GOT3 (cell line): ENCODE data around the gene CDC34.

ENCODE experiments used
- DNase-seq: peaks from one replicate; lab custom pipeline; 2025; ENCODE audit warnings: mixed read lengths; lab: John Stamatoyannopoulos, UW

Gene CDC34, protein sequence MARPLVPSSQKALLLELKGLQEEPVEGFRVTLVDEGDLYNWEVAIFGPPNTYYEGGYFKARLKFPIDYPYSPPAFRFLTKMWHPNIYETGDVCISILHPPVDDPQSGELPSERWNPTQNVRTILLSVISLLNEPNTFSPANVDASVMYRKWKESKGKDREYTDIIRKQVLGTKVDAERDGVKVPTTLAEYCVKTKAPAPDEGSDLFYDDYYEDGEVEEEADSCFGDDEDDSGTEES

DNA sequence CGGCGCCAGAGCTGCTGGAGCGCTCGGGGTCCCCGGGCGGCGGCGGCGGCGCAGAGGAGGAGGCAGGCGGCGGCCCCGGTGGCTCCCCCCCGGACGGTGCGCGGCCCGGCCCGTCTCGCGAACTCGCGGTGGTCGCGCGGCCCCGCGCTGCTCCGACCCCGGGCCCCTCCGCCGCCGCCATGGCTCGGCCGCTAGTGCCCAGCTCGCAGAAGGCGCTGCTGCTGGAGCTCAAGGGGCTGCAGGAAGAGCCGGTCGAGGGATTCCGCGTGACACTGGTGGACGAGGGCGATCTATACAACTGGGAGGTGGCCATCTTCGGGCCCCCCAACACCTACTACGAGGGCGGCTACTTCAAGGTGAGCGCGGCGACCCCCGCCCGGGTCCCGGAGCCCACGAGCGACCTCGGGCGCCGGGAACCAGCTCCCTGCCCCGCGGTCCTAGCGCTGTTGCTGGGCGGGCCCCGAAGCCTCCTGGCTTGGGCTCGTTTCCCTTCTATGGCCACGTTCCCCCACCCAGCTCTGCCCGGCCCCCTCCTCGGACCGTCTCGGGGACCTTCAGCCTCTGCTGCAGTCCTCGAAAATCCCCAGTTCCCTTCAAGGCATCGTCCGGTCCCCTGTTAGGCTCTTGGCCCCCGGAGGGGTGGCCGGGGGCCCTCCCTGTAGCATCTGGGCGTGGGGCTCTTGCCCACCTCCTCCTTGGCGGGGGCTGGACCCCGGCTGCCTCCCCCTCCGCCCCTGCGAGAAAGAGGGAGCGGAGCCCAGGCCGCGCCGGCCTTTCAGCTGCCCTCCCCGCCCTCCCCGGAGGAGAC, at the start of gene CDC34:
Gene CDC34 (plus strand): TSS at position 8 of the 808 bp plus-strand sequence. CDS start 172 bp downstream, at position 180.
- DNase-seq: no peak

DNA sequence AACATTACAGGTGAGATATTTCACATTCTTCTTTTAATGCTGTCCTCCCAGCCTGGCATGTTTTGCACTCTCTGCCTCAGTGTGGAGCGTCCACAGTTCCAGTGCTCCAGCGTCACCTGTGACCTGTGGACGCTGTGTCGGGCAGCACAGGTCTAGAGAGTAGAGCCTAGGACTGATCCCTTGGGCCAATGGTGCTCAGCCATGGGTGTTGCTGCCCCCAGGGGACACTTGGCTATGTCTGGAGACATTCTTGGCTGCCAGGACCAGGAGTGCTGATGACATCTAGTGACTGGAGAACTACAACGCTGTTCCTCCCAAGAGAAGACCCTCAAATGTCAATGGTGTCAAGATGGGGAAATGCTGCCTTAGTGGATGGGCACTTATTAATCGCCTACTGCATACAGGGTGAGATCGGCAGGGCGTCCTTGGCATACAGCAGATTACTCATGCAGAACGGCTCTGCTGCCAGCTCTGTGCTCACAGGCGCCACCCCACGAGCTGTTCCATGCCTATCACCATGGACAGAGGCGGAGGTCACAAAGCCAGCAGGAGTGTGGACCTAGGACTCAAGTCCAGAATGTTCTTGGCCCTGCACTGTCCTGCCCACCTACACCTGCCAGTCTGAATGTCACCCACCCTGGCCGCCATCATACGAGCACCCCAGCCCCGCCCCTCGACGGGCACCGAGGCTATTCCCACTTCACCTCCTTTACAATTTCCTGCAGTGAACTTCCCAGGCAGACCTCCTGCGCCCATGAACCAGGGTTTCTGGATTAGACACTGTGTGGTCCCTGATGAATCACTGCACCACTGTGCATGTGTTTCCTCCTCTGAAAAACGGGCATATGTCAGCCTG, 49.1 kb upstream of the CDC34 start:
- no peak for DNase-seq

GRCh38 chr19:483332-484072, 48.1 kb upstream of the CDC34 start:
- DNase-seq: no peak

DNA sequence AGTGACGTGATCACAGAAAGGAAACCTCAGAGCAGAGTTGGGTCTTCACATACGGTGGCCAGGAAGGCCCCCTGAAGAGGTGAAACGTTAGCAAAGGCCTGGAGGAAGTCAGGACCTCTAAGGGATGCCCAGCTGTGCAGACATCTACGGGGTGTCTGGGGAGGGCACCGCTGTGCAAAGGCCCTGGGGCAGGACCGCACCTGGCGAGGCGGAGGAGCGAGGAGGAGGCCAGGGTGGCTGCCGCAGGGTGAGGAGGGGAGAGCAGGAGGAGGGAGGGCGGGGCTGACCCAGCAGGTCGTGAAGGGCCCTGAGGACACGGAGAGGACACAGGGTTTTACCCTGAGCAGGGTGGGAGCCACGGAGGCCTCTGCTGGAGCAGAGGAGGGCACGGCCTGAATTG, 47.1 kb upstream of the CDC34 start:
- no peak for DNase-seq

GRCh38 chr19:485077-485476, 46.5 kb upstream of the CDC34 start:
- DNase-seq: no peak

DNA sequence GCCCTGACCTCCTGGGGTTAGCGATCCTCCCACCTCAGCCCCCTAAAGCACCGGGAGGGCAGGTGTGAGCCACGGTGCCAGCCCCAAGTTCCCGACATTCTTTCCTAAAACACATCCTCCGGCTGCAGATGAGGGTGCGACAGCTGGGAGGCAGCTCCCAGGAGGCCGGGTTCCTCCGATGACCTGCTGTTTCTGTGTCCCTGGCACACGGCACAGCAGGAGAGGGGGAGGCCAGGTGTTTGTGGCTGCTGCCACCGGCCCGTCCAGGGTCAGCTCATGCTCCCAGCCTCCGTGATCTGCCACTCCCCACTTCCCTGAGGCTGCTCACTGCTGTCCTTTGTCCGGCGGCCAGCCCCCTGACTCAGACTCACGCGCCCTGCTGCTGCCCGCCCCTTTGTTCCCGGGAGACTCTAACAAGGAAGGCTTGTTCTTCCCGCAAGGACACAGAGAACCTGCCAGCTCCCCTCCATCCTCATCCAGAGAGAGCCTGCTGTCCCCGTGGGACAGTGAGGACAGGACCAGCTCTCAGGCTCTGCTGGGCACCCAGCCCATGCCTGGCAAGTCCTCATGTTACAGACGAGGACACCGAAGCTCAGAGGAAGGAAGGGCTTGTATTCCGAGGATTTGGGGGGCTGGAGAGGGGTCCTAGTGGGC, 45.9 kb upstream of the CDC34 start:
- no peak for DNase-seq

DNA sequence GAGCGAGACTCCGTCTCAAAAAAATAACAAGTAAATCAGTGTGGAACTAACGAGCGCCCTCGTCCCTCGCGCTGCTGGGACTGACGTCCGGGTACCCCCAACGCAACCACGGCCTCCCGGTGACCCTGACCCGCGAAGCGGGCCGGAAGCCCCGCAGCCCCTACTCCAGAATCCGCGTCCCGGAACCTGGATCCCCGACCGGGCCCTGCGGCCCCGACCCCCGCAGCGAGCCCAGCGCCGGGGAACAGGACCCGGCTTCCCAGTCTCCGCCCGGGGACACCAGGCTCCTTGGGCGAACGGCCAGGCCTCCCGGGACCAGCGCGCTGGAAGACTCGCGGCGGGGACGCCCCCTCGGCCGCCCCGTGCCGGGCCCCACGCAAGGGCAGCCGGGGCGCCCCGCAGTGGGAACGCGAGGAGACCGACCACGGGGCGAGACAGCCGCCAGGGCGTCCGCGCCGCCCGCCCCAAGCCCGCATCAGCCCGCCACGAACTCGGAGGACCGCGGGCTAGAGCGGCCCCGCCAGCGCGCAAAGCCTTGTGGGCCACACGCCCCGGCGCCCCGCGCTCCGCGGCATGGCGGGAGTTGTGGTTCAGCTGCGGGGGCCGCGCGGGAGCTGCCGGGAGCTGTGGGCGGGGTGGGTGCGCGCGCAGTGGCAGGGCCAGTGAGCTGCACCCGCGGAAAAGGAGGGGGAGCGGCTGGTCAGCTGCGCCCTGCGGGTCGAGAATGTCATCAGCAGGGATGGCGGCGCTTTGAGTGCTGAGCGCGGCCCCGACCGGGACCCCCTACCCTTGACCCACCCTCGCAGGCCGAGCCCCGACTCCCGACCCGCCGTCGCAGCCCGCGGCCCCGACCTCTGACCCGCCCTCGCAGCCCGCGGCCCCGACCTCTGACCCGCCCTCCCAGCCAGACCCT, 42.8 kb upstream of the CDC34 start:
- DNase-seq: peak; percentile 74

GRCh38 chr19:489418-490196, 42.0 kb upstream of the CDC34 start:
- no peak for DNase-seq

DNA sequence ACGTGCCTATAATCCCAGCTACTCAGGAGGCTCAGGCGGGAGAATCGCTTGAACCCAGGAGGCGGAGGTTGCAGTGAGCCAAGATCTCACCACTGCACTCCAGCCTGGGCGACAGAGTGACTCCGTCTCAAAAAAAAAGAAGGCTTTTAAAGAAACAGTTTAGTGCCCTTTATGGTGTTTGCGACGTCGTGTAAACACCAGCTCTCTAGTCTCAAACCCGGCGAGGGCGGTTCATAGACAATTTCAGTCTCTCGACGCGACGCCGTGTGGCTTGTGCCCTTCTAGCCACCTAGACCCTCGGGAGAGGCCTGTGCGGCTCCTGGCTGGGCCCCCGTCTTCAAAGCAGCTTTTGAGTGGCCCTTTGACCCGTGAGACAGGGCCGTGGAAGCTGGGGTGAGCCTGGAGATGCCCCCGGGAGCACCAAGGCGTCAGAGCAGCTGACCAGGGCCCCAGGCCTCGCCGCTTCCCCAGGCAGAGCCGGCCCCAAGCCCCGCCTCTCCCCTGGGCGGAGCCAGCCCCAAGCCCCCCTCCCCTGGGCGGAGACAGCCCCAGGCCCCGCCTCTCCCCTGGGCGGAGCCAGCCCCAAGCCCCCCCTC, 40.3 kb upstream of the CDC34 start:
- no peak for DNase-seq

DNA sequence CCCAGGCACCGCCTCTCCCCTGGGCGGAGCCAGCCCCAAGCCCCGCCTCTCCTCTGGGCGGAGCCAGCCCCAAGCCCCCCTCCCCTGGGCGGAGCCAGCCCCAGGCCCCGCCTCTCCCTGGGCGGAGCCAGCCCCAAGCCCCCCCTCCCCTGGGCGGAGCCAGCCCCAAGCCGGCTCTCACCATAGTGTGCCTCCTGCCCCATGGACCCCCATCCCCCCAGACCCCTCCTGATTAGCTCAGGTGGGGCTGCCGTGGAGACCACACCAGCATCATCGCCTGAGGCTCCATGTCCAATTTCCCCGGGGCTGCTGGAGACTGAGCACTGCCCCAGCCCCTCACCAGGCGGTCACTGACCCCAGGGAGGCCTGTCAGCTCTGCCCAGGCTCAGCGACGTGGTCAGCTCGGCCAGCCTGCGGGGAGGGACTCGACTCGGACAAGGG, 39.4 kb upstream of the CDC34 start:
- DNase-seq: no peak

GRCh38 chr19:493391-494170, 38.0 kb upstream of the CDC34 start:
- DNase-seq: no peak

GRCh38 chr19:494171-495080, 37.1 kb upstream of the CDC34 start:
- DNase-seq: no peak

- DNase-seq: no peak
Measured at GRCh38 chr19:495081-495401, 36.5 kb upstream of the CDC34 start.

DNA sequence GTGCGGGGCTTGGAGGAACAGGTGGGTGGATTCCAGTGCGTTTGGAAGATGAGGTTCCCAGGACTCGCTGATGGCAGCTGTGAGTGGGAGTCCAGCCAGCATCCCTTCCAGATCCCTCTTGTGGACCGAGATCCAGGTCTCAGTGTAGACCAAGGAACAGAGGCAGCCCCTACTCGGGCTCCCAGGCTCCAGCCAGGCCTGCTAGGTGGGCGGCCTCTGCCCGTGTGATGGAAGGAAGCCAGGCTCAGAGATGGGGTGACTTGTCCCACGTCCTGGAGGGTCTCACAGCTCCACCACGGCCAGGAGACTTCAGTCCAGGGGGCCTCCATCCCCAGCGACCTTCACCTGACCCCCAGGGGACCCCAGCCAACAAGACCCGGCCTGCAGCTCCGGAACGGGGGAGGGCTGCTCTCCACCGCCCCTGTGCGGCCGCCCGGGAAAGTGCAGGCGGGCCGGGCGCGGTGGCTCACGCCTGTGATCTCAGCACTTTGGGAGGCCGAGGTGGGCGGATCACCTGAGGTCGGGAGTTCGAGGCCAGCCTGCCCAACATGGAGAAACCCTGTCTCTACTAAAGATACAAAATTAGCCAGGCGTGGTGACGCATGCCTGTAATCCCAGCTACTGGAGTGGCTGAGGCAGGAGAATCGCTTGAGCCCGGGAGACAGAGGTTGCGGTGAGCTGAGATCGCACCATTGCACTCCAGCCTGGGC, 36.0 kb upstream of the CDC34 start:
- DNase-seq: no peak

GRCh38 chr19:496112-496665, 35.4 kb upstream of the CDC34 start, which contains the start of gene MADCAM1:
Gene MADCAM1, plus strand, starts transcription at chr19:496486. Its CDS starts 14 bp downstream, at chr19:496500.
- DNase-seq: no peak

DNA sequence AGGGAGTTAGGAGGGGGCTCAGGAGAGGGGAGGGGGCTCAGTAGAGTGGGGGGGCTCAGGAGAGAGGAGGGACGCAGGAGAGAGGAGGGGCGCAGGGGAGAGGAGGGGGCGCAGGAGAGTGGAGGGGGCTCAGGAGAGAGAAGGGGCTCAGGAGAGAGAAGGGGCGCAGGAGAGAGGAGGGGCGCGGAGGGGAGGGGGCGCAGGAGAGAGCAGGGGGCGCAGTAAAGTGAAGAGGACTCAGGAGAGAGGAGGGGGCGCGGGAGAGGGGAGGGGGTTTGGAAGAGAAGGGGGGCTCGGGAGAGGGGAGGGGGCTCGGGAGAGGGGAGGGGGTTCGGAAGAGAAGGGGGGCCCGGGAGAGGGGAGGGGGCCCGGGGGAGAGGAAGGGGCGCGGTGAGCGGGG, 34.6 kb upstream of the CDC34 start:
- DNase-seq: no peak
